Astrocyte of the spinal cord (primary cell): ENCODE results near the gene TSPAN12.

Experiments
- DNase-seq: peaks from one replicate; pipeline ENCODE4 v3.0.0; 2011; ENCODE audit warnings: low read depth, low spot score
- H3K4me3 ChIP-seq: 2 replicates; pipeline ENCODE4 v1.5.1; 2011; ENCODE audit warnings: low read depth, mild to moderate bottlenecking, low read length, moderate library complexity
- CTCF ChIP-seq: IDR thresholded peaks from 2 replicates; pipeline ENCODE4 v1.5.1; 2012; ENCODE audit warnings: low read depth, mild to moderate bottlenecking, low read length, inconsistent platforms
- in situ Hi-C: cut with HindIII; loops from 2 replicates; pipeline ENCODE4 v1.10.0; 2017; ENCODE audit warnings: low sequenced_read_pairs

TSPAN12 gene

GRCh38 chr7:120775755-120776154 is 82.2 kb downstream of the TSPAN12 start:
- no peak for DNase-seq
- no peak overlapping the region for H3K4me3 ChIP-seq
- TF ChIP-seq CTCF = no peak
- in situ Hi-C loops = no loop called here

GRCh38 chr7:120774481-120774880 is 83.5 kb downstream of the TSPAN12 start:
- TF ChIP-seq CTCF = no peak
- in situ Hi-C loops = no loop called here
- no peak overlapping the region for H3K4me3 ChIP-seq
- no peak for DNase-seq

- in situ Hi-C loops = no loop called here
- no peak overlapping the region for H3K4me3 ChIP-seq
- TF ChIP-seq CTCF = no peak
- no peak for DNase-seq
Measured at GRCh38 chr7:120770206-120770605, 87.7 kb downstream of the TSPAN12 start.

- no peak overlapping the region for H3K4me3 ChIP-seq
- no peak for DNase-seq
- in situ Hi-C loops = no loop called here
- no peak for TF ChIP-seq CTCF
Measured at GRCh38 chr7:120760851-120761250, 97.1 kb downstream of the TSPAN12 start.

GRCh38 chr7:120760050-120760449 is 97.9 kb downstream of the TSPAN12 start:
- TF ChIP-seq CTCF = no peak
- no peak overlapping the region for H3K4me3 ChIP-seq
- in situ Hi-C loops = no loop called here
- DNase-seq = no peak

- DNase-seq = no peak
- no peak overlapping the region for H3K4me3 ChIP-seq
- in situ Hi-C loops = no loop called here
- TF ChIP-seq CTCF = no peak
Measured at GRCh38 chr7:120743128-120743527, 114.8 kb downstream of the TSPAN12 start.

- TF ChIP-seq CTCF = no peak
- DNase-seq = no peak
- in situ Hi-C loops = no loop called here
- H3K4me3 ChIP-seq = no peak overlapping the region
Measured at GRCh38 chr7:120742372-120742771, 115.6 kb downstream of the TSPAN12 start.
